Keratinocyte (primary cell): ENCODE results near the gene ADAMTS13. TPM values are rescaled to one million over a fixed set of nuclear protein-coding genes. Genes with fewer than 3 reads are reported as not detected.

Experiments used
- DNase-seq: peaks from one replicate; pipeline ENCODE4 v3.0.0-alpha.2; 2011; ENCODE audit warnings: low read depth, missing footprints, low spot score
- FAIRE-seq: peaks from 2 replicates; lab custom pipeline; 2011; peaks lifted over from hg19 to GRCh38; lab: Jason Lieb, UNC
- H2AFZ ChIP-seq: 2 replicates; pipeline ENCODE4 v1.6.0; 2012; ENCODE audit warnings: low read length, control low read depth, inconsistent platforms; ENCODE audit not compliant: control insufficient read depth
- H3K27ac ChIP-seq: 2 replicates; pipeline ENCODE4 v1.5.1; 2011; ENCODE audit warnings: low read length; ENCODE audit not compliant: control insufficient read depth, insufficient read depth
- H3K27me3 ChIP-seq: 3 replicates; pipeline ENCODE4 v1.6.0; 2011; ENCODE audit warnings: low read length; ENCODE audit not compliant: control insufficient read depth, insufficient read depth; ENCODE audit errors: extremely low read depth
- H3K36me3 ChIP-seq, 2 experiments: 2 replicates in 1 of 2; 3 replicates in 1 of 2; pipeline ENCODE4 v1.5.1; 2011; ENCODE audit warnings: low read length in 2 of 2, mild to moderate bottlenecking in 1 of 2; ENCODE audit not compliant: control insufficient read depth in 2 of 2, insufficient read depth in 2 of 2; ENCODE audit errors: extremely low read depth in 1 of 2
- H3K4me1 ChIP-seq: 3 replicates; pipeline ENCODE4 v1.5.1; 2011; ENCODE audit warnings: low read length; ENCODE audit not compliant: control insufficient read depth, insufficient read depth; ENCODE audit errors: extremely low read depth
- H3K4me2 ChIP-seq: 3 replicates; pipeline ENCODE4 v1.6.0; 2011; ENCODE audit warnings: low read depth, low read length; ENCODE audit not compliant: control insufficient read depth, insufficient read depth; ENCODE audit errors: extremely low read depth
- H3K4me3 ChIP-seq, 3 experiments: fragments of 200-600 bp in 1 of 3; sonication (generic) in 1 of 3; 2 replicates in 2 of 3; 3 replicates in 1 of 3; pipeline ENCODE4 v1.5.1; 2011 to 2016; ENCODE audit warnings: low read length in 3 of 3, mild to moderate bottlenecking in 3 of 3, control low read depth in 2 of 3, inconsistent platforms in 1 of 3, low read depth in 1 of 3, mixed read lengths in 1 of 3, mixed run types in 1 of 3, moderate library complexity in 1 of 3; ENCODE audit not compliant: control insufficient read depth in 2 of 3, insufficient read depth in 2 of 3; ENCODE audit errors: extremely low read depth in 1 of 3
- H3K79me2 ChIP-seq: 2 replicates; pipeline ENCODE4 v1.6.0; 2012; ENCODE audit warnings: low read length; ENCODE audit not compliant: control insufficient read depth, insufficient read depth
- H3K9ac ChIP-seq: 3 replicates; pipeline ENCODE4 v1.6.0; 2011; ENCODE audit warnings: low read length; ENCODE audit not compliant: control insufficient read depth, insufficient read depth; ENCODE audit errors: extremely low read depth
- H3K9me1 ChIP-seq: 3 replicates; pipeline ENCODE4 v1.6.0; 2011; ENCODE audit warnings: low read length; ENCODE audit not compliant: control insufficient read depth, insufficient read depth; ENCODE audit errors: extremely low read depth
- H3K9me3 ChIP-seq: 2 replicates; pipeline ENCODE4 v1.5.1; 2012; ENCODE audit warnings: low read depth, low read length; ENCODE audit not compliant: control insufficient read depth
- H4K20me1 ChIP-seq: 3 replicates; pipeline ENCODE4 v1.6.0; 2011; ENCODE audit warnings: low read length; ENCODE audit not compliant: control insufficient read depth, insufficient read depth; ENCODE audit errors: extremely low read depth
- EZH2 ChIP-seq: IDR thresholded peaks from one replicate; pipeline ENCODE4 v1.6.1; 2012; ENCODE audit warnings: inconsistent platforms, mild to moderate bottlenecking, low read length, moderate library complexity
- dilution Hi-C: fragments of 300-500 bp; cut with MboI; formaldehyde crosslinking; loops from one replicate; pipeline ENCODE4 v1.7.0; 2020; ENCODE audit warnings: low sequenced_read_pairs; ENCODE audit not compliant: extremely low pct_ligation_motif_present
- polyA plus RNA-seq, 5 experiments: library from polyadenylated mRNA; depleted of rRNA in 3 of 5; stranded (reverse) in 3 of 5; stranded (forward) in 1 of 5; unstranded in 1 of 5; fragments of >200 nt; gene quantifications; 1 replicate in 1 of 5; 2 replicates in 3 of 5; 3 replicates in 1 of 5; pipeline versions ENCODE4 v1.2.1 to v1.2.3, GENCODE V29; 2011 to 2012; ENCODE audit warnings: missing spikeins in 2 of 5, low read depth in 1 of 5, low replicate concordance in 1 of 5
- TF ChIP-seq, protein P1 (sequence below), 3 experiments: IDR thresholded peaks in 1 of 3; conservative IDR thresholded peaks in 1 of 3; optimal IDR thresholded peaks in 1 of 3; 2 replicates in 2 of 3; 3 replicates in 1 of 3; pipeline versions ENCODE3 to v1.5.1; 2011; ENCODE audit warnings: low read length in 3 of 3, mild to moderate bottlenecking in 3 of 3, moderate library complexity in 2 of 3, control low read depth in 1 of 3, inconsistent platforms in 1 of 3; ENCODE audit not compliant: insufficient read depth in 2 of 3; ENCODE audit errors: extremely low read depth in 1 of 3

ADAMTS13 gene
- polyA plus RNA-seq, 1 donor (not counting 4 experiments of a cell fraction or from before 2014, with no cell fraction given) = 1.1 TPM

DNA sequence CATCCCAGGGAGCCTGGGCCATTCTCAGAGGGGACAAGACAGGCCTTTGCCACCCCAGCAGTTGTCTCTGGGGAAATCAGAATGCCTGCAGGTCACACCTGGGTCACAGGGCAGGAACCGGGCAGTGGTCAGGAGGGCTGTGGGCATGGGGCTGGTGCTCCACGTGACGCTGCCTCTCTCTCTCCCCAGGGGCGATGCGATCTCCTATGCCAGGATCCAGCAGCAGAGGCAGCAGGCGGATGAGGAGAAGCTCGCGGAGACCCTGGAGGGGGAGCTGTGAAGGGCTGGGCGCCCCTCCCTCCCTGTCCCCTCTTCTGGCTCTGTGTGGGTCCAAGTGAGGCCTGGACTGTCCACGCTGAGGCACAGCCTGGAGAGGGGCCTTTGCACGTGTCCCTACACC lies 46.2 kb downstream of the ADAMTS13 start:
- no peak overlapping the region for H2AFZ ChIP-seq
- no peaks in the 10 kb centered on the region for H3K9me1 ChIP-seq
- no peak overlapping the region for H3K4me3 ChIP-seq
- H3K4me2 ChIP-seq = no peak overlapping the region
- no peak for DNase-seq
- no peaks in the 10 kb centered on the region for H3K4me1 ChIP-seq
- FAIRE-seq = no peak
- H3K36me3 ChIP-seq = peaks cover 2 to 17% of the 10 kb centered on the region in 2 experiments
- H3K79me2 ChIP-seq = no peaks in the 10 kb centered on the region
- no peaks in the 10 kb centered on the region for H4K20me1 ChIP-seq
- H3K9me3 ChIP-seq = no peaks in the 10 kb centered on the region
- dilution Hi-C loops = no loop called here
- no peaks in the 10 kb centered on the region for H3K27me3 ChIP-seq
- no peak overlapping the region for H3K27ac ChIP-seq
- H3K9ac ChIP-seq = no peak overlapping the region
- TF ChIP-seq EZH2 = no peak
- TF ChIP-seq, protein P1, sequence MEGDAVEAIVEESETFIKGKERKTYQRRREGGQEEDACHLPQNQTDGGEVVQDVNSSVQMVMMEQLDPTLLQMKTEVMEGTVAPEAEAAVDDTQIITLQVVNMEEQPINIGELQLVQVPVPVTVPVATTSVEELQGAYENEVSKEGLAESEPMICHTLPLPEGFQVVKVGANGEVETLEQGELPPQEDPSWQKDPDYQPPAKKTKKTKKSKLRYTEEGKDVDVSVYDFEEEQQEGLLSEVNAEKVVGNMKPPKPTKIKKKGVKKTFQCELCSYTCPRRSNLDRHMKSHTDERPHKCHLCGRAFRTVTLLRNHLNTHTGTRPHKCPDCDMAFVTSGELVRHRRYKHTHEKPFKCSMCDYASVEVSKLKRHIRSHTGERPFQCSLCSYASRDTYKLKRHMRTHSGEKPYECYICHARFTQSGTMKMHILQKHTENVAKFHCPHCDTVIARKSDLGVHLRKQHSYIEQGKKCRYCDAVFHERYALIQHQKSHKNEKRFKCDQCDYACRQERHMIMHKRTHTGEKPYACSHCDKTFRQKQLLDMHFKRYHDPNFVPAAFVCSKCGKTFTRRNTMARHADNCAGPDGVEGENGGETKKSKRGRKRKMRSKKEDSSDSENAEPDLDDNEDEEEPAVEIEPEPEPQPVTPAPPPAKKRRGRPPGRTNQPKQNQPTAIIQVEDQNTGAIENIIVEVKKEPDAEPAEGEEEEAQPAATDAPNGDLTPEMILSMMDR (optimal IDR thresholded peaks at IDR 0.05 in 1 of 3, IDR thresholded peaks at IDR 0.05 in 1 of 3, conservative IDR thresholded peaks at IDR 0.05 in 1 of 3; ENCODE audit: extremely low read depth in 1 of 3, insufficient read depth in 2 of 3, low read length in 3 of 3) = no peak

DNA sequence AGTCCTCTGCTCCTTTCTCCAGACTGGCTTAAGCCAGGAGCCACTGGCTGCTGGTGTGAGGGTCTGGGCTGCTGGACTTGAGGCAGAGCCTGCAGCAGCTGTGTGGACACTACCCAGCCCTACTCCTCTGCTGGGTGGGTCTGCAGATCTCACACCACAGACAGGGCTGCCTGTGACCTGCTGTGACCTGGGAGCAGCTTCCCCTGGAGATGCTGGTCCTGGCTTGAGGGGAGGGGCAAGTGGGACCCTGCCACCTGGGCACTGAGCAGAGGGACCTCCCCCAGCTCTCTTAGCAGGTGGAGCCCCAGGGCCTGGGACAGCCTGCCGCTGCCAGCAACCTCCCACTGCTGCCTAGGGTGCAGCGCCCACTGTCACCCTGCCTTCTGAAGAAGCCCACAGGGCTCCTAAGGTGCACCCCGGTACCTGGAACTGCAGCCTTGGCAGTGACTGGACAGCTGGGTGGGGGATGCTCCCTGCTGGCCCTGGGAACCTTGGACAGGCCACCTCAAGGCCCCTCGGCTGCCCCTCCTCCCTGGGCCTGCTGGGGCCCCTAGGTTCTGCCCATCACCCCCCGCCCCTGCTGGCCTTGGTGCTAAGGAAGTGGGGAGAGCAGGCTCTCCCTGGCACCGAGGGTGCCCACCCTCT lies 46.7 kb downstream of the ADAMTS13 start:
- no peak overlapping the region for H3K27ac ChIP-seq
- H2AFZ ChIP-seq = no peak overlapping the region
- no peaks in the 10 kb centered on the region for H3K9me1 ChIP-seq
- DNase-seq = no peak
- no peaks in the 10 kb centered on the region for H3K27me3 ChIP-seq
- FAIRE-seq = no peak
- no peak overlapping the region for H3K4me2 ChIP-seq
- no peaks in the 10 kb centered on the region for H3K79me2 ChIP-seq
- H3K9ac ChIP-seq = no peak overlapping the region
- H3K9me3 ChIP-seq = no peaks in the 10 kb centered on the region
- no peak overlapping the region for H3K4me3 ChIP-seq
- dilution Hi-C loops = no loop called here
- no peak for TF ChIP-seq EZH2
- TF ChIP-seq, protein P1 (optimal IDR thresholded peaks at IDR 0.05 in 1 of 3, IDR thresholded peaks at IDR 0.05 in 1 of 3, conservative IDR thresholded peaks at IDR 0.05 in 1 of 3; ENCODE audit: extremely low read depth in 1 of 3, insufficient read depth in 2 of 3, low read length in 3 of 3) = no peak
- H3K36me3 ChIP-seq = peaks cover 7 to 21% of the 10 kb centered on the region in 2 experiments
- H4K20me1 ChIP-seq = no peaks in the 10 kb centered on the region
- no peaks in the 10 kb centered on the region for H3K4me1 ChIP-seq
